MG63 (cell line): Measurements from ENCODE around the gene RASGEF1C. TPM values are rescaled to one million over a fixed set of nuclear protein-coding genes. Genes with fewer than 3 reads are reported as not detected.

Experiments used
- DNase-seq: peaks from one replicate; pipeline ENCODE4 v3.0.0-alpha.2; 2020
- H3K27me3 ChIP-seq: fragments of 250-450 bp; sonication (Bioruptor Pico); 2 replicates; pipeline ENCODE4 v1.5.1; 2020; ENCODE audit warnings: mild to moderate bottlenecking, moderate library complexity
- H3K36me3 ChIP-seq: fragments of 250-450 bp; sonication (Bioruptor Pico); 2 replicates; pipeline ENCODE4 v1.5.1; 2020; ENCODE audit warnings: mild to moderate bottlenecking, moderate library complexity
- H3K4me3 ChIP-seq: fragments of 250-450 bp; sonication (Bioruptor Pico); 2 replicates; pipeline ENCODE4 v1.5.1; 2020; ENCODE audit warnings: mild to moderate bottlenecking, moderate library complexity
- H3K9me3 ChIP-seq: fragments of 250-450 bp; sonication (Bioruptor Pico); 2 replicates; pipeline ENCODE4 v1.5.1; 2020; ENCODE audit warnings: mild to moderate bottlenecking, moderate library complexity
- total RNA-seq: library from RNA; depleted of rRNA; stranded (reverse); fragments of >200 nt; shearing (Covaris generic); gene quantifications from 2 replicates; pipeline ENCODE4 v1.2.3, GENCODE V29; 2014; ENCODE audit warnings: low replicate concordance; rRNA removed

RASGEF1C gene
- total RNA-seq, result not detected in 2 replicates

DNA sequence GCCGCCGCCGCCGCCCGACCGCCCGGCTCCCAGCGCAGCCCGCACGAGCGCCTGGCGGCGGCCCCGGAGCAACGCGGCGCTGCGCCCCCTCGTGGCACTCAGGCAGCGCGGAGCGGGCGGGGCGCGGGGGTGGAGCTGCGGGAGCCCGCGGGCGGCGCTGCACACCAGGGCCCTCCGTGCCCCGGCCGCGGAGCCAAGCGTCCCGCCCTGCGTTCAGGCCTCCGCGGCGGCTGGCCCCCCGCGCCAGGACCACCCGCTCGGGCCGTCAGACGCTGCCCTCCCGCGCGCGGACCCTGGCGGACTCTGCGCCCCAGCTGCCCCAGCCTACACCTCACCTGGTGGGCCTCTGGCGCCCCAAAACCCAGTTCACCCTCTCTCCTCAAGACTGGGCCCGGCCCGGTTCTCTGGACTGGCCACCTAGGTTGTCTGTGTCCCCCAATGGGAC lies at the start of gene RASGEF1C:
TSS of gene RASGEF1C (minus strand) at position 75 of the 445 bp plus-strand sequence. CDS start 71,159 bp downstream, outside the sequence.
- Histone ChIP-seq H3K9me3 (peaks cover 2% of the 10 kb centered on the region; the same call in 1 of the 2 replicates), H3K36me3 (no peaks in the 10 kb centered on the region), H3K4me3 (peak within 1 kb of the TSS; percentile 42), H3K27me3 (peaks cover 2% of the 10 kb centered on the region)
- peak; percentile 75 for DNase-seq

- Histone ChIP-seq H3K9me3 (peaks cover 60% of the 10 kb centered on the region), H3K36me3 (peaks cover 88% of the 10 kb centered on the region)
- DNase-seq, result no peak
Observed at GRCh38 chr5:180253036-180253824, 44.2 kb upstream of the RASGEF1C start.

GRCh38 chr5:180251887-180252286 lies 42.9 kb upstream of the RASGEF1C start:
- DNase-seq, result no peak
- Histone ChIP-seq H3K36me3 (peaks cover 88% of the 10 kb centered on the region), H3K9me3 (peaks cover 47% of the 10 kb centered on the region), H3K4me3 (no peak overlapping the region), H3K27me3 (no peaks in the 10 kb centered on the region)

More at GRCh38 chr5:180253036-180253824, 44.2 kb upstream of the RASGEF1C start:
- H3K27me3 ChIP-seq, result no peaks in the 10 kb centered on the region
- no peak overlapping the region for H3K4me3 ChIP-seq

DNA sequence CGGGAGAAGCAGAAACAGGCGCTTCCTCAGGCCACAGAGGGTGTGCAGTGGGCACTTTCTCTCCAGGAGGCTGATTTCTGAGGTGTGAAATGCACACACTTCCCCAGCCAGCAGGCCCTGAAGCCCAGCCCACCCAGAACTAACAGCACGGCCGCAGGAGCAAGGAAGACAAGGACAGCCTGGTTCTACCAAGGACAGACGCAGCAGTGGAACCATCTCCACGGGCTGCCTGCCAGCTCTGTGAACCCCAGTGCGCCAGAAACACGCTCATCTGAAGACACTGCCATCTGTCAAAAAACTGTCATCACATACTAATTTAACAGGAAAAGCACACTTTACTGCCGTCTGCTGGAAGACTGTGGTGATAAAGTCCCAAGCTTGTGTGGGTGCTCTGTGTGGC lies 42.1 kb upstream of the RASGEF1C start:
- no peaks in the 10 kb centered on the region for H3K27me3 ChIP-seq
- DNase-seq, result no peak
- H3K36me3 ChIP-seq, result peaks cover 89% of the 10 kb centered on the region
- H3K9me3 ChIP-seq, result peaks cover 41% of the 10 kb centered on the region
- no peak overlapping the region for H3K4me3 ChIP-seq

DNA sequence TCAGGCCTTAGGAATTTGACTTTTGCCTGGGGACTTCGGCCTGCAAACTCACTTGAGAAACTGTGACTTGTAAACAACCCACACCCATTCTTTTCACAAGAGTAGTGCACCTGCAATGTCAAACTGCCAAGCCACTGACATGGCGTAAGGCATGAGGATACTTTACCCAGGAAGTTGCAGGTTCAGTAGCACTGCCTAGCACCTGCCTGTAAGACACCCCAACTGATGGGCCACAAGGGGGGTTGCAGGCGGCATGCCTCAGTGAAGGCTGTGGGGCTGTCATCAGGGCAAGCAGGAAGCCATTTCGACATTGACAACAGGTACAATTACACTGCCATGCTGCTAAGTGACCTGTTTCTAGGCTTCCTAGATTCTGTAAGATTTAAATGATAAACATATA lies 41.3 kb upstream of the RASGEF1C start:
- no peaks in the 10 kb centered on the region for H3K27me3 ChIP-seq
- H3K36me3 ChIP-seq, result peaks cover 88% of the 10 kb centered on the region
- peaks cover 34% of the 10 kb centered on the region for H3K9me3 ChIP-seq
- DNase-seq, result no peak
- no peak overlapping the region for H3K4me3 ChIP-seq

GRCh38 chr5:180241600-180241999 lies 32.6 kb upstream of the RASGEF1C start:
- DNase-seq, result no peak
- H3K9me3 ChIP-seq, result no peaks in the 10 kb centered on the region
- H3K27me3 ChIP-seq, result no peaks in the 10 kb centered on the region
- peaks cover 78% of the 10 kb centered on the region for H3K36me3 ChIP-seq
- no peak overlapping the region for H3K4me3 ChIP-seq

DNA sequence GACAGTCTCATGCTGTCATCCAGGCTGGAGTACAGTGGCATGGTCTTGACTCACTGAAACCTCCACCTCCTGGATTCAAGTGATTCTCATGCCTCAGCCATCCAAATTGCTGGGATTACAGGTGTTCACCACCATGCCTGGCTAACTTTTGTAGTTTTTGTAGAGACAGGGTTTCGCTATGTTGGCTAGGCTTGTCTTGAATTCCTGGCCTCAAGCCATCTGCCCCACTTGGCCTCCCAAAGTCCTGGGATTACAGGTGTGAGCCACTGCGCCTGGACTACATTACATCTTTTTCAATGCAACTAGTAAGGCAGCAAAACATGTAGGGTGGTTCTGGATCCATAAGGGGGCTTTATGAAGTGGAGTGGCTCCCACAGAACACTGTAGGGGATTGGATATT lies 29.6 kb upstream of the RASGEF1C start:
- Histone ChIP-seq H3K36me3 (peaks cover 89% of the 10 kb centered on the region), H3K4me3 (no peak overlapping the region), H3K27me3 (no peaks in the 10 kb centered on the region), H3K9me3 (peaks cover 2% of the 10 kb centered on the region; the same call in 1 of the 2 replicates)
- DNase-seq, result no peak

DNA sequence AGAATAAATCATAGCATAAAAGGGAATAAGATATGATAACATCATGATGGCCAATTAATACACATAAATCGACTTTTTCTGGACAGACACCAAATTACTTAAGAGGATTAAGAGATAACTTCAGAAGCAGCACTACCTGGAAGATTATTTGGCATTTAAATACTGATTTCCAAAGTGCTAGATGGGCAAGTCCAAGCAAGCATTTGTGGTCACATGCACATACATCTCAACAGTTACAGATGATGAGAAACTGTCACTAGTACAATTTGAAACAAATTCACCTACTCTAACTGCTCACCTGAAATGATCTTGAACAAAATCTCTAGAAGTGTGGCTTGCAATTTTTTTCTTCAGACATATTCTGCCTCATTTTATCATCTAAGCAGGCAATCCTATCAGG lies 26.8 kb upstream of the RASGEF1C start:
- Histone ChIP-seq H3K4me3 (no peak overlapping the region), H3K27me3 (no peaks in the 10 kb centered on the region), H3K36me3 (peaks cover 85% of the 10 kb centered on the region), H3K9me3 (peaks cover 2% of the 10 kb centered on the region; the same call in 1 of the 2 replicates)
- DNase-seq, result no peak

DNA sequence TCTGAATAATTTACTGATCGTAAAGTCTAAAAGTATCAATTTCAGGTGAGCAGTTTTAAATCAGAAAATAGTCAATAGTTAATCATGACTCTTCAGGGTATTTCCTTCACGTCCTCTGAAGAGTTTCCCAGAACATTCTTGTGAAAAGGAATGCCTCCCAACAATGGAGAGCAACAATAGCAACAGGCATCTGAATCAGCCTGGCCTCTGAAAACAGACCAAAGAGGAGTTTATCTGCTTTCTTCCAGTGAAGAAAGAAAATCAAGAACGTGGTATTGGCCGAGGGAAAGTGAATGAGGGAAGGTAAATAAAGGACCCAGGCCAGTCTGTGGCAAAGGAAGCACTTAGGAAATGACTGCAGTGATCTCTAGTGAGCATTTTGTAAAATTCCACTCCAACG lies 26.1 kb upstream of the RASGEF1C start:
- H3K9me3 ChIP-seq, result peaks cover 2% of the 10 kb centered on the region; the same call in 1 of the 2 replicates
- H3K27me3 ChIP-seq, result no peaks in the 10 kb centered on the region
- no peak for DNase-seq
- H3K4me3 ChIP-seq, result no peak overlapping the region
- peaks cover 79% of the 10 kb centered on the region for H3K36me3 ChIP-seq

- no peak overlapping the region for H3K4me3 ChIP-seq
- peaks cover 74% of the 10 kb centered on the region for H3K36me3 ChIP-seq
- no peaks in the 10 kb centered on the region for H3K27me3 ChIP-seq
- no peak for DNase-seq
- H3K9me3 ChIP-seq, result peaks cover 2% of the 10 kb centered on the region; the same call in 1 of the 2 replicates
Observed at GRCh38 chr5:180234271-180234670, 25.3 kb upstream of the RASGEF1C start.

- Histone ChIP-seq H3K4me3 (no peak overlapping the region), H3K27me3 (no peaks in the 10 kb centered on the region), H3K9me3 (peaks cover 2% of the 10 kb centered on the region; the same call in 1 of the 2 replicates), H3K36me3 (peaks cover 69% of the 10 kb centered on the region)
- DNase-seq, result no peak
Observed at GRCh38 chr5:180233729-180234128, 24.7 kb upstream of the RASGEF1C start.

GRCh38 chr5:180230017-180230416 lies 21.0 kb upstream of the RASGEF1C start:
- H3K9me3 ChIP-seq, result peaks cover 2% of the 10 kb centered on the region; the same call in 1 of the 2 replicates
- no peak overlapping the region for H3K4me3 ChIP-seq
- H3K36me3 ChIP-seq, result peaks cover 41% of the 10 kb centered on the region
- DNase-seq, result no peak
- H3K27me3 ChIP-seq, result no peaks in the 10 kb centered on the region

GRCh38 chr5:180222056-180222455 lies 13.0 kb upstream of the RASGEF1C start:
- H3K9me3 ChIP-seq, result peaks cover 55% of the 10 kb centered on the region
- no peak overlapping the region for H3K4me3 ChIP-seq
- no peaks in the 10 kb centered on the region for H3K27me3 ChIP-seq
- no peaks in the 10 kb centered on the region; the same call in 1 of the 2 replicates for H3K36me3 ChIP-seq
- DNase-seq, result no peak

DNA sequence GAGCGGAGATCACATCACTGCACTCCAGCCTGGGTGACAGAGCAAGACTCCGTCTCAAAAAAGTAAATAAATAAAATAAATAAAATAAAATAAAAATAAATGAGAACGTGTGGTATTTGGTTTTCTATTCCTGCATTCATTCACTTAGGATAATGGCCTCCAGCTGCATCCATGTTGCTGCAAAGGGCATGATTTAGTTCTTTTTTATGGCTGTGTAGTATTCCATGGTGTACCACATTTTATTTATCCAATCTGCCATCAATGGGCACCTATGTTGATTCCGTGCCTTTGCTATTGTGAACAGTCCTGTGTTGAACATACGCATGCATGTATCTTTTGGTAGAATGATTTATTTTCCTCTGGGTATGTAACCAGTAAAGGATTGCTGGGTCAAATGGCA lies 8.8 kb upstream of the RASGEF1C start:
- Histone ChIP-seq H3K4me3 (no peak overlapping the region), H3K36me3 (no peaks in the 10 kb centered on the region)
- DNase-seq, result no peak

DNA sequence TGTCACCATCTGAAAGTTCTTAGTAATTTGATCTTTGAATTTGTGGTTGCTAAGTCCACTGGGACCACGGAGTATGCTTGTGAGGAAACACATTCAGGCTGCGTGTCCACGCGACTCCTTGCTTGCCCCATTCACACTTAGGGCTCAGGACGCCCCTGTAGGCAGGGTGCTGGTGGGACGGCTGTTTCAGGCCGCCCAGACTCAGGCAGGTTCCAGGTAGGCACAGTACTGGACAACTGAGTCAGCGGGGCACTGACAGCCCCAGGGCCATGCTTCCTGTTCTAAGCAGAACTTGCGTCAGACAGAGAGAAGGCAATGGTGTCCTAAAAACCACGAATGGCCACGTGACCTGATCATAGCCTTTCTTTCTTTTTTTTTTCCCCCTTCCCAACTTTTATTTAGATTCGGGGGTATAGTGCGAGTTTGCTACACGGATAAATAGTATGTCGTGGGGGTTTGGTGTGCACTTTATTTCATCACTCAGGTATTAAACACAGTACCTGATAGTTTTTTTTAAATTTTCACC lies 7.7 kb upstream of the RASGEF1C start:
- Histone ChIP-seq H3K9me3 (peaks cover 39% of the 10 kb centered on the region), H3K4me3 (no peak overlapping the region), H3K27me3 (no peaks in the 10 kb centered on the region; the same call in 1 of the 2 replicates), H3K36me3 (no peaks in the 10 kb centered on the region)
- DNase-seq, result no peak

More for the DNA sequence above, 8.8 kb upstream of the RASGEF1C start:
- no peaks in the 10 kb centered on the region; the same call in 1 of the 2 replicates for H3K27me3 ChIP-seq
- peaks cover 42% of the 10 kb centered on the region for H3K9me3 ChIP-seq

GRCh38 chr5:180215783-180216630 lies 7.0 kb upstream of the RASGEF1C start:
- Histone ChIP-seq H3K27me3 (no peaks in the 10 kb centered on the region; the same call in 1 of the 2 replicates), H3K9me3 (peaks cover 32% of the 10 kb centered on the region), H3K36me3 (no peaks in the 10 kb centered on the region), H3K4me3 (no peak overlapping the region)
- DNase-seq, result no peak
